Fibroblast of lung (primary cell): ENCODE results near the gene ZNF414. TPM values are rescaled to one million over a fixed set of nuclear protein-coding genes. Genes with fewer than 3 reads are reported as not detected.

Experiments used
- DNase-seq, 2 donors: peaks; one replicate each; pipeline versions ENCODE4 v3.0.0 to v3.0.0-alpha.2; 2010; ENCODE audit warnings: low read depth in 2 of 2
- H2AFZ ChIP-seq: 2 replicates; pipeline ENCODE4 v1.5.1; 2012; ENCODE audit warnings: low read length, control low read depth, inconsistent platforms
- H3K27ac ChIP-seq: 2 replicates; pipeline ENCODE4 v1.5.1; 2011; ENCODE audit warnings: low read length, control low read depth; ENCODE audit not compliant: insufficient read depth
- H3K27me3 ChIP-seq: 2 replicates; pipeline ENCODE4 v1.5.1; 2011; ENCODE audit warnings: mild to moderate bottlenecking, low read length; ENCODE audit not compliant: control insufficient read depth, insufficient read depth
- H3K36me3 ChIP-seq: 2 replicates; pipeline ENCODE4 v1.5.1; 2011; ENCODE audit warnings: low read length; ENCODE audit not compliant: control insufficient read depth, insufficient read depth
- H3K4me1 ChIP-seq: 2 replicates; pipeline ENCODE4 v1.5.1; 2011; ENCODE audit warnings: low read length; ENCODE audit not compliant: control insufficient read depth, insufficient read depth; ENCODE audit errors: extremely low read depth
- H3K4me2 ChIP-seq: 2 replicates; pipeline ENCODE4 v1.5.1; 2011; ENCODE audit warnings: low read length, control low read depth; ENCODE audit not compliant: insufficient read depth; ENCODE audit errors: extremely low read depth
- H3K4me3 ChIP-seq, 4 experiments: fragments of 200-600 bp in 1 of 4; sonication (generic) in 1 of 4; replicated peaks in 1 of 4; 2 replicates each; pipeline ENCODE4 v1.5.1; 2011 to 2016; ENCODE audit warnings: low read length in 4 of 4, low read depth in 3 of 4, mild to moderate bottlenecking in 3 of 4, control low read depth in 2 of 4, inconsistent platforms in 1 of 4, mixed read lengths in 1 of 4; ENCODE audit not compliant: insufficient read depth in 1 of 4; ENCODE audit errors: control extremely low read depth in 1 of 4
- H3K79me2 ChIP-seq: 2 replicates; pipeline ENCODE4 v1.5.1; 2012; ENCODE audit warnings: mild to moderate bottlenecking, low read length, inconsistent platforms; ENCODE audit not compliant: control insufficient read depth, insufficient read depth
- H3K9ac ChIP-seq: 2 replicates; pipeline ENCODE4 v1.5.1; 2011; ENCODE audit warnings: mild to moderate bottlenecking, low read length, control low read depth; ENCODE audit not compliant: insufficient read depth
- H3K9me3 ChIP-seq: 2 replicates; pipeline ENCODE4 v1.5.1; 2012; ENCODE audit warnings: low read depth, low read length; ENCODE audit not compliant: control insufficient read depth, insufficient read depth
- H4K20me1 ChIP-seq: 2 replicates; pipeline ENCODE4 v1.5.1; 2011; ENCODE audit warnings: low read length; ENCODE audit not compliant: control insufficient read depth, insufficient read depth; ENCODE audit errors: extremely low read depth
- EZH2 ChIP-seq: IDR thresholded peaks from 2 replicates; pipeline ENCODE4 v1.5.1; 2012; ENCODE audit warnings: low read length, control low read depth, mild to moderate bottlenecking; ENCODE audit errors: missing control alignments
- polyA plus RNA-seq, 2 donors: library from polyadenylated mRNA; depleted of rRNA in 1 of 2; stranded (reverse) in 1 of 2; unstranded in 1 of 2; fragments of >200 nt; gene quantifications; 2 replicates each; pipeline ENCODE4 v1.2.1, GENCODE V29; 2011 to 2012; ENCODE audit warnings: missing spikeins in 1 of 2
- total RNA-seq: library from RNA; depleted of rRNA; stranded (reverse); fragments of >200 nt; gene quantifications from 2 replicates; pipeline ENCODE4 v1.2.1, GENCODE V29; 2014
- TF ChIP-seq, protein P1 (sequence below), 2 donors: IDR thresholded peaks in 1 of 2; conservative IDR thresholded peaks in 1 of 2; 1 replicate in 1 of 2; 2 replicates in 1 of 2; pipeline ENCODE4 v1.5.1; 2011 to 2012; ENCODE audit warnings: low read length in 2 of 2, control low read depth in 1 of 2, inconsistent platforms in 1 of 2, low read depth in 1 of 2, mild to moderate bottlenecking in 1 of 2

ZNF414 gene
- total and polyA plus RNA-seq, 2 donors (not counting 1 experiment from before 2014, with no cell fraction given): 3.4 to 4.0 TPM

DNA sequence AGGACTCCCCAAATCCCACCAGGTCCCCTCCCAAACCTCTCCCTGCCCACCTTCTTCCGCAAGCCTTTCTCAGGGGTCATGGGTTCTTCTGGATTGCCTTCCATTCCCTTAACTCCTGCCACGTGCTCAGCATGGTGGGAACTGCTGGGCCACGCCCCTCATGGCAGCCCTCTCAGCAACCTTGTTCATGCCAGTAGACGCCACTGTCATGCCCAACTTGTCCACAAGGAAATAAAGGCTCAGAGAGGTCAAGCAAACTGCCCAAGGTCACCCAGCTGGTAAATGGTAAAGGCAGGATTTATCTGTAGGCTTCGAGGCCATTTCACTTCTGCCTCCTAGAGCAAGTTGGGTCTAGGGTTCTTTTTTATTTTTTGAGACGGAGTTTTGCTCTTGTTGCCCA is 22.4 kb downstream of the ZNF414 start:
- H3K79me2 ChIP-seq: no peaks in the 10 kb centered on the region
- H3K36me3 ChIP-seq: peaks cover 16% of the 10 kb centered on the region
- H3K27ac ChIP-seq: no peak overlapping the region
- H3K27me3 ChIP-seq: no peaks in the 10 kb centered on the region
- no peak overlapping the region for H3K4me2 ChIP-seq
- no peaks in the 10 kb centered on the region for H4K20me1 ChIP-seq
- DNase-seq: no peak
- no peak for TF ChIP-seq EZH2
- TF ChIP-seq, protein P1, sequence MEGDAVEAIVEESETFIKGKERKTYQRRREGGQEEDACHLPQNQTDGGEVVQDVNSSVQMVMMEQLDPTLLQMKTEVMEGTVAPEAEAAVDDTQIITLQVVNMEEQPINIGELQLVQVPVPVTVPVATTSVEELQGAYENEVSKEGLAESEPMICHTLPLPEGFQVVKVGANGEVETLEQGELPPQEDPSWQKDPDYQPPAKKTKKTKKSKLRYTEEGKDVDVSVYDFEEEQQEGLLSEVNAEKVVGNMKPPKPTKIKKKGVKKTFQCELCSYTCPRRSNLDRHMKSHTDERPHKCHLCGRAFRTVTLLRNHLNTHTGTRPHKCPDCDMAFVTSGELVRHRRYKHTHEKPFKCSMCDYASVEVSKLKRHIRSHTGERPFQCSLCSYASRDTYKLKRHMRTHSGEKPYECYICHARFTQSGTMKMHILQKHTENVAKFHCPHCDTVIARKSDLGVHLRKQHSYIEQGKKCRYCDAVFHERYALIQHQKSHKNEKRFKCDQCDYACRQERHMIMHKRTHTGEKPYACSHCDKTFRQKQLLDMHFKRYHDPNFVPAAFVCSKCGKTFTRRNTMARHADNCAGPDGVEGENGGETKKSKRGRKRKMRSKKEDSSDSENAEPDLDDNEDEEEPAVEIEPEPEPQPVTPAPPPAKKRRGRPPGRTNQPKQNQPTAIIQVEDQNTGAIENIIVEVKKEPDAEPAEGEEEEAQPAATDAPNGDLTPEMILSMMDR (conservative IDR thresholded peaks at IDR 0.05 in 1 of 2, IDR thresholded peaks at IDR 0.05 in 1 of 2; ENCODE audit: low read depth in 1 of 2, low read length in 2 of 2): no peak
- no peak overlapping the region for H3K9ac ChIP-seq
- H3K4me3 ChIP-seq: no peak overlapping the region
- H3K9me3 ChIP-seq: no peaks in the 10 kb centered on the region
- H2AFZ ChIP-seq: no peak overlapping the region
- H3K4me1 ChIP-seq: no peaks in the 10 kb centered on the region

DNA sequence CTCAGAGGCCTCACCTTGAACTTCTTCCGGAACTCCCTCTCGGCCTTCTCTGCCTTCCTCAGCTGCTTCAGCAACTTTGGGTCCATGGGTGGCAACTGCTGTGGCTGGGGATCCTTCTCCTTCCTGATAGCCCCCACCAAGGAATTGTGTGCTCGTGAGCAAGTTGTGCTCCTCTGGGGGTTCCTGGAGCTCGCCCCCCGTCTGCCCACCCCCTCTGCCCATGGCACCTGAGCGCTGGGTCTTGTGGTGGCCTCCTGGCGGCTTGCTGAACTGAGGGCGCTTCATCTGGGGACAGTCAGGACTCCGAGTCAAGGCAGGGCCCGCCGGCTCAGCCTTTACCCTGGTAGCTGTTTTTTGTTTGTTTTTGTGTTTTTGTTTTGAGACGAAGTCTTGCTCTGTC is 23.1 kb downstream of the ZNF414 start:
- DNase-seq: no peak

DNA sequence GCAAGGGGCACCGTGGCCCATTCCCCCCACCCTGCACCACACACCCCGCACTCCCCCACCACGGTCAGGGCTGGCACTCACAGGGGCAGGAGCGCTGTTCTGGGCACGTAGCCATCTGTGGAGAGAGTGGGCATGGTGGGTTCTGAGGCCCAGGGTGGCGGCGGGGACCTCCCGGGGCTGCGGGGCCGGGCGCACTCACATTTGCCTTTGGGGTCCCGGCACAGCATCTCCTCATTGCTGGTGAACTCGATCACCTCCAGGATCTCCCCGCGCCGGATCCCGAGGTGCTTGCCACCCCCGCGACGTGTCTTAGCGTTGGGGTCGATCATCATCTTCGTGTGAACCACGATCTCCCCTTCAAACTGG is 23.6 kb downstream of the ZNF414 start:
- no peaks in the 10 kb centered on the region for H3K27me3 ChIP-seq
- no peak overlapping the region for H2AFZ ChIP-seq
- no peak overlapping the region for H3K9ac ChIP-seq
- DNase-seq: no peak
- H3K36me3 ChIP-seq: peaks cover 25% of the 10 kb centered on the region
- TF ChIP-seq, protein P1 (conservative IDR thresholded peaks at IDR 0.05 in 1 of 2, IDR thresholded peaks at IDR 0.05 in 1 of 2; ENCODE audit: low read depth in 1 of 2, low read length in 2 of 2): no peak
- no peak for TF ChIP-seq EZH2
- no peaks in the 10 kb centered on the region for H3K79me2 ChIP-seq
- no peaks in the 10 kb centered on the region for H3K4me1 ChIP-seq
- no peak overlapping the region for H3K4me2 ChIP-seq
- no peaks in the 10 kb centered on the region for H4K20me1 ChIP-seq
- no peaks in the 10 kb centered on the region for H3K9me3 ChIP-seq
- no peak overlapping the region for H3K27ac ChIP-seq
- H3K4me3 ChIP-seq: no peak overlapping the region

More for the DNA sequence above, 23.1 kb downstream of the ZNF414 start:
- Histone ChIP-seq H3K79me2 (no peaks in the 10 kb centered on the region), H3K4me1 (no peaks in the 10 kb centered on the region), H3K36me3 (peaks cover 20% of the 10 kb centered on the region), H3K27ac (no peak overlapping the region), H3K4me2 (no peak overlapping the region), H3K27me3 (no peaks in the 10 kb centered on the region), H2AFZ (no peak overlapping the region), H3K9me3 (no peaks in the 10 kb centered on the region), H4K20me1 (no peaks in the 10 kb centered on the region), H3K9ac (no peak overlapping the region), H3K4me3 (no peak overlapping the region)
- no peak for TF ChIP-seq EZH2
- TF ChIP-seq, protein P1 (conservative IDR thresholded peaks at IDR 0.05 in 1 of 2, IDR thresholded peaks at IDR 0.05 in 1 of 2; ENCODE audit: low read depth in 1 of 2, low read length in 2 of 2): no peak
